Endothelial cell of umbilical vein (primary cell): ENCODE measurements around the gene LYRM4. TPM values are rescaled to one million over a fixed set of nuclear protein-coding genes. Genes with fewer than 3 reads are reported as not detected.

Source experiments
- BruUV-seq: library from RNA; stranded (reverse); fragments of 400-500 nt; replicated peaks from 2 replicates; lab custom pipeline; 2021; lab: Mats Ljungman, UMichigan
- CTCF ChIA-PET: fragments of 300-600, 350-600 bp; sonication (Branson Sonifier 250); formaldehyde crosslinking; loops from one replicate; lab custom pipeline; 2021; ENCODE audit warnings: antibody characterized with exemption, inconsistent platforms; lab: Charles Lee
- POLR2A ChIA-PET: fragments of 300-600, 350-600 bp; sonication (Branson Sonifier 250); formaldehyde crosslinking; loops from one replicate; lab custom pipeline; 2021; ENCODE audit warnings: antibody characterized with exemption, inconsistent platforms; lab: Charles Lee
- DNase-seq: peaks from one replicate; pipeline ENCODE4 v3.0.0-alpha.2; 2011; ENCODE audit warnings: low read depth, low spot score
- FAIRE-seq: peaks from 2 replicates; lab custom pipeline; 2011; peaks lifted over from hg19 to GRCh38; lab: Jason Lieb, UNC
- H2AFZ ChIP-seq: 2 replicates; pipeline ENCODE4 v1.6.0; 2012; ENCODE audit warnings: low read depth, low read length, control low read depth, inconsistent platforms
- H3K27ac ChIP-seq: 2 replicates; pipeline ENCODE4 v1.5.1; 2011; ENCODE audit warnings: low read depth, mild to moderate bottlenecking, control low read depth, low read length, moderate library complexity; ENCODE audit not compliant: insufficient read depth
- H3K27me3 ChIP-seq, 2 experiments: 2 replicates each; pipeline versions ENCODE4 v1.6.0 to v1.6.1; 2011; ENCODE audit warnings: low read length in 2 of 2, mixed read lengths in 1 of 2; ENCODE audit not compliant: control insufficient read depth in 2 of 2, insufficient read depth in 2 of 2
- H3K36me3 ChIP-seq, 2 experiments: 2 replicates in 1 of 2; 3 replicates in 1 of 2; pipeline ENCODE4 v1.5.1; 2011; ENCODE audit warnings: low read length in 2 of 2, mild to moderate bottlenecking in 1 of 2, moderate library complexity in 1 of 2; ENCODE audit not compliant: control insufficient read depth in 2 of 2, insufficient read depth in 2 of 2; ENCODE audit errors: extremely low read depth in 1 of 2
- H3K4me1 ChIP-seq: 3 replicates; pipeline ENCODE4 v1.5.1; 2011; ENCODE audit warnings: mild to moderate bottlenecking, low read length; ENCODE audit not compliant: control insufficient read depth, insufficient read depth; ENCODE audit errors: extremely low read depth
- H3K4me2 ChIP-seq: 2 replicates; pipeline ENCODE4 v1.6.1; 2011; ENCODE audit warnings: low read length, control low read depth, mixed read lengths; ENCODE audit not compliant: insufficient read depth
- H3K4me3 ChIP-seq, 3 experiments: fragments of 200-600 bp in 1 of 3; sonication (generic), shearing (Covaris generic) in 1 of 3; replicated peaks in 1 of 3; 2 replicates each; pipeline ENCODE4 v1.5.1; 2011 to 2016; ENCODE audit warnings: control low read depth in 3 of 3, low read length in 3 of 3, mild to moderate bottlenecking in 2 of 3, inconsistent platforms in 1 of 3, low read depth in 1 of 3, moderate library complexity in 1 of 3; ENCODE audit not compliant: insufficient read depth in 1 of 3
- H3K79me2 ChIP-seq: 2 replicates; pipeline ENCODE4 v1.6.0; 2012; ENCODE audit warnings: low read length, inconsistent platforms; ENCODE audit not compliant: control insufficient read depth, insufficient read depth
- H3K9ac ChIP-seq: replicated peaks from 2 replicates; pipeline ENCODE3; 2011; ENCODE audit warnings: low read length, control low read depth; ENCODE audit not compliant: insufficient read depth; ENCODE audit errors: extremely low read depth
- H3K9me1 ChIP-seq: replicated peaks from 3 replicates; pipeline ENCODE4 v1.6.0; 2011; ENCODE audit warnings: mild to moderate bottlenecking, low read length; ENCODE audit not compliant: control insufficient read depth, insufficient read depth; ENCODE audit errors: extremely low read depth
- H3K9me3 ChIP-seq: replicated peaks from 2 replicates; pipeline ENCODE4 v1.5.1; 2012; ENCODE audit warnings: low read length, inconsistent platforms; ENCODE audit not compliant: control insufficient read depth, insufficient read depth
- H4K20me1 ChIP-seq: replicated peaks from 2 replicates; pipeline ENCODE3; 2011; ENCODE audit warnings: mild to moderate bottlenecking, low read length; ENCODE audit not compliant: control insufficient read depth, insufficient read depth; ENCODE audit errors: extremely low read depth
- CTCF ChIP-seq, 2 donors: IDR thresholded peaks; 1 replicate in 1 of 2; 2 replicates in 1 of 2; pipeline ENCODE4 v1.5.1; 2011; ENCODE audit warnings: low read length in 2 of 2, mild to moderate bottlenecking in 2 of 2, moderate library complexity in 2 of 2, control low read depth in 1 of 2, inconsistent platforms in 1 of 2, low read depth in 1 of 2; ENCODE audit not compliant: insufficient read depth in 1 of 2; ENCODE audit errors: extremely low read depth in 1 of 2
- EZH2 ChIP-seq: IDR thresholded peaks from 2 replicates; pipeline ENCODE4 v1.6.1; 2012; ENCODE audit warnings: borderline replicate concordance, low read depth, mild to moderate bottlenecking, moderate library complexity, low read length, inconsistent platforms; ENCODE audit not compliant: severe bottlenecking
- FOS ChIP-seq: IDR thresholded peaks from 2 replicates; pipeline ENCODE4 v1.6.1; 2011; ENCODE audit warnings: mild to moderate bottlenecking, low read length, moderate library complexity, borderline replicate concordance; ENCODE audit not compliant: insufficient read depth
- GATA2 ChIP-seq: IDR thresholded peaks from 2 replicates; pipeline ENCODE4 v1.7.0; 2011; ENCODE audit warnings: low read depth, mild to moderate bottlenecking, moderate library complexity, mixed read lengths, low read length; ENCODE audit not compliant: insufficient read length, insufficient read depth
- JUN ChIP-seq: IDR thresholded peaks from 2 replicates; pipeline ENCODE4 v1.6.1; 2011; ENCODE audit warnings: borderline replicate concordance, low read depth; ENCODE audit not compliant: insufficient read length, insufficient read depth
- MAX ChIP-seq: IDR thresholded peaks from 2 replicates; pipeline ENCODE4 v1.6.1; 2011; ENCODE audit not compliant: insufficient read depth, insufficient read length
- MYC ChIP-seq: IDR thresholded peaks from one replicate; pipeline ENCODE4 v1.6.1; 2011; ENCODE audit warnings: mild to moderate bottlenecking, low read depth, low read length
- POLR2A ChIP-seq: IDR thresholded peaks from 2 replicates; pipeline ENCODE4 v1.6.1; 2012; ENCODE audit warnings: low read depth, mild to moderate bottlenecking, control low read depth, low read length
- POLR2AphosphoS5 ChIP-seq: IDR thresholded peaks from 2 replicates; pipeline ENCODE4 v1.6.1; 2012; ENCODE audit warnings: low read depth, mild to moderate bottlenecking, control low read depth, low read length, moderate library complexity; ENCODE audit not compliant: insufficient read depth
- dilution Hi-C: fragments of 300-500 bp; cut with MboI; formaldehyde crosslinking; loops from one replicate; pipeline ENCODE4 v1.15.0; 2019; ENCODE audit warnings: low sequenced_read_pairs; ENCODE audit not compliant: extremely low pct_ligation_motif_present
- intact Hi-C: fragments of 100-400 bp; cut with micrococcal nuclease; formaldehyde crosslinking; loops from one replicate; pipeline ENCODE4 v1.10.0; 2022
- polyA plus RNA-seq, 4 experiments: library from polyadenylated mRNA; depleted of rRNA in 3 of 4; stranded (reverse) in 3 of 4; unstranded in 1 of 4; fragments of >200 nt; gene quantifications; 2 replicates each; pipeline versions ENCODE4 v1.2.1 to v1.2.3, GENCODE V29; 2011 to 2012; ENCODE audit warnings: missing spikeins in 1 of 4
- total RNA-seq: library from RNA; stranded (reverse); gene quantifications from 2 replicates; pipeline ENCODE4 v1.2.3, GENCODE V29; 2021

Gene LYRM4
- total and polyA plus RNA-seq, 2 donors (not counting 3 experiments of a cell fraction or from before 2014, with no cell fraction given), result 39.5 to 44.0 TPM

GRCh38 chr6:5305968-5306626, 45.3 kb upstream of the LYRM4 start:
- no peak overlapping the region for H3K4me2 ChIP-seq
- ChIA-PET CTCF (interaction anchor here (1.1 to 4.5 kb wide), 3 partner anchors 36 to 163 kb away, joined by 3 to 37 read pairs (median 3); no protein-coding TSS in a partner anchor), POLR2A (no interaction called here)
- BruUV-seq, result no TSS peak
- TF ChIP-seq POLR2A (no peak), POLR2AphosphoS5 (no peak), CTCF (IDR thresholded peaks at IDR 0.05; ENCODE audit: extremely low read depth in 1 of 2, insufficient read depth in 1 of 2, low read depth in 1 of 2, low read length in 2 of 2) (no peak), GATA2 (no peak), MAX (no peak), FOS (no peak), MYC (no peak), EZH2 (no peak), JUN (no peak)
- H3K27ac ChIP-seq, result no peak overlapping the region
- H3K9me3 ChIP-seq, result no peaks in the 10 kb centered on the region
- DNase-seq, result no peak
- intact Hi-C loops (no loop called here), dilution Hi-C loops (no loop called here)
- H3K36me3 ChIP-seq, result no peaks in the 10 kb centered on the region
- H3K4me3 ChIP-seq, result no peak overlapping the region
- no peak for FAIRE-seq
- H3K79me2 ChIP-seq, result no peaks in the 10 kb centered on the region
- H2AFZ ChIP-seq, result no peak overlapping the region
- no peaks in the 10 kb centered on the region for H4K20me1 ChIP-seq
- no peaks in the 10 kb centered on the region for H3K27me3 ChIP-seq
- no peak overlapping the region for H3K9ac ChIP-seq
- H3K9me1 ChIP-seq, result no peaks in the 10 kb centered on the region
- no peaks in the 10 kb centered on the region for H3K4me1 ChIP-seq
